Stimulated activated CD4-positive, alpha-beta T cell treated with anti-CD3 and anti-CD28 coated beads, Interleukin-15, amount 100 ng/mL, for 24 hours (primary cell): Measurements from ENCODE around the gene LAP3.
A peak's percentile ranks its signal among the peaks of the same experiment; 100 is the strongest.
"Not testable (repeated sequence)": the region's sequence is repeated elsewhere in the genome, so short reads cannot be mapped to it uniquely, and the experiment has no call there.

Experiments used
- DNase-seq: peaks from one replicate; pipeline ENCODE4 v3.0.0-alpha.2; 2020

LAP3 gene

DNA sequence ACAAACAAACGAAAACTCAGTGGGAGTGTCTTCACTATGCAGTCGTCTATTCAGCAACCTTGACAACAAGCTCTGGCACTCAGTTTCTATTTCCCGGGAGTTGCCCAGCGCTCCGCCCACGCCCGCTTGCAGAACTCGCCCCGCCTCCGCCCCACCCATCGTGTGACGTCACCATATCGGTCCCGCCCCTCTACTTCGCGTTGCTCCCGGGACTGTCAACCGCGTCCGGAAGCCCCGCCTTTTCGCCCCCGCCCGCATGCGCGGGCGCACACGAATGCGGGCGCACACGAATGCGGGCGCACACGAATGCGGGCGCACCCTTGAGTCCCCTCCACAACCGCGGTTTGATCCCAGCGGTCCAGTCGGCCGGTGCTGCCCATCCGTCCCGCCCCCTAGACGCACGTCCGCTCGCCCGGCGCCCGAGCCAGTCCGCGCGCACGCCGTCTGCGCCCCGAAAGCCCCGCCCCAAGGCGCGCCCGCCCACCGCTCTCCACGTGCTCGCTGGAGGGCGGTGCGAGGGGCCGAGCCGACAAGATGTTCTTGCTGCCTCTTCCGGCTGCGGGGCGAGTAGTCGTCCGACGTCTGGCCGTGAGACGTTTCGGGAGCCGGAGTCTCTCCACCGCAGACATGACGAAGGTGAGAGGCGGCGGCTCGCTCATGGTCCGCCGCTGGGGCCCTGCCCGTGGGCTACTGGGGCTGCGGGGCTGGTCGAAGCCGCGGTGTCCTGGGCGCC lies at the start of gene LAP3:
Gene LAP3 (plus strand): TSS at position 267 of the 733 bp plus-strand sequence. CDS start 268 bp downstream, at position 535.
- peak; percentile 96 for DNase-seq

GRCh38 chr4:17528551-17529165 lies 48.3 kb upstream of the LAP3 start:
- DNase-seq, result no peak

DNA sequence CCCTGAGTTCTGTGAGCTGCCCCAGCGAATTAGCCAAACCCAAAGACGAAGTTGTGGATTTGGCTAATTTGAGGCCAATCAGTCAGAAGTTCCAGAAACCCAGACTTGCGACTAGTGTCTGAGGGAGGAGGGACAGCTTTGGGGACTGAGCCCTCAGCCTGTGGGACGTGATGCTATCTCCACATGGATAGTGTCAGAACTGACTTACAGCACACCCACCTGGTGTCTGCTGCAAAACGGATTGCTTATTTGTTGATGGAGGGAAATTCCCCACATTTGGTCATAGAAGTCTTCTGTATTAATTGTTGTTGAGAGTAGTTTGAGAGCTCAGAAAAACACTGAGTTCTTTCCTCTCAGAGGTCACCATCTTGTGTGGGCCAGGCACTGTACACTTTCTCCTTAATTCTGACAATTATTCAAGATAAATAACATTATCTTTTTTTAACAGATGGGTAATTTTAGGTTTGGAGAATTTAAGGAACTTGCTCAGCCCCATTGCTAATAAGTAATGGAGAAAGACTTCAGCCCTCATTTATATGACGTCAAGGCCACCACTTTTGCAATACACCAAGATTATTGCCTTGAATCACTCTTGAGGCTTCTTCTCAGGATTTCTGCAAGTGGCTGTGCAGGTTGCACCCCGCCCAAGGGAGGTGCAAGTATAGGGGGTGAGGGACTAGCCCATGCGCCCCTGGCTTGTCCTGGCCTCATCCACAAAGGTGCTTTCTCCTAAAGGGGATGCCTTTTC lies 45.3 kb upstream of the LAP3 start:
- DNase-seq, result no peak

GRCh38 chr4:17534705-17535104 lies 42.3 kb upstream of the LAP3 start:
- DNase-seq, result no peak

GRCh38 chr4:17535242-17535641 lies 41.8 kb upstream of the LAP3 start:
- DNase-seq, result no peak

DNA sequence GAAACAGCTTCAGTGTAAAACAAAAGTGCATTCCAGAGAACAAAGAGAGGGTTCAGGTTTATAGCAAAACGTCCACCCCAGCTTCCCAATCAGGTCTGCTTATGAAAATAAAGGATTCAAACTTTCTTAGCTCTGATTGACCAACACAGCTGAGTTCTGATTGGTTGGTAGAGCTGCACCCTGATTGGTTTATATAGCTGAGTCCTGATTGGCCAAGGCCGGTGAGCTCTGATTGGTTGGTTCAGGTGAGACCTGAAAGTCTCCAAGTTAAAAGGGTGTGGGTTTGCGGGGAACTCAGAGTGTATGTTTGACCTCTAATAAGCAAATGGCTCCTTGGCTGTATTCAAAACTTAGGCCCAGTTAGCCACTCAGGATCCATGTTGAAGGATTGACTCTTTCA lies 41.1 kb upstream of the LAP3 start:
- peak; percentile 13 for DNase-seq

DNA sequence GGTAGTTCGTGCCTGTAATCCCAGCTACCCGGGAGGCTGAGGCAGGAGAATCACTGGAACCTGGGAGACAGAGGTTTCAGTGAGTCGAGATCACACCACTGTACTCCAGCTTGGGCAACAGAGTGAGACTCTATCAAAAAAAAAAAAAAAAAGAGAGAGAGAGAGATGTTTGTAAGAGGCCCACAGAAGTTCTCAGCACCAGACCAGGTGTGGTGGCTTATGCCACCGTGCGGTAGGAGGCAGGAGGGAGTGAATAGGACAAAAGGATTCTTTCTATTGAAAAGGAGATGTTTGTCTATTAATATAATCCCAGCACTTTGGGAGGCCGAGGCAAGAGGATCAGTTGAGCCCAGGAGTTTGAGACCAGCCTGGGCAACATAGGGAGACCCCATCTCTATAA lies 39.9 kb upstream of the LAP3 start:
- DNase-seq, result not testable (repeated sequence)

GRCh38 chr4:17544205-17544604 lies 32.8 kb upstream of the LAP3 start:
- no peak for DNase-seq

DNA sequence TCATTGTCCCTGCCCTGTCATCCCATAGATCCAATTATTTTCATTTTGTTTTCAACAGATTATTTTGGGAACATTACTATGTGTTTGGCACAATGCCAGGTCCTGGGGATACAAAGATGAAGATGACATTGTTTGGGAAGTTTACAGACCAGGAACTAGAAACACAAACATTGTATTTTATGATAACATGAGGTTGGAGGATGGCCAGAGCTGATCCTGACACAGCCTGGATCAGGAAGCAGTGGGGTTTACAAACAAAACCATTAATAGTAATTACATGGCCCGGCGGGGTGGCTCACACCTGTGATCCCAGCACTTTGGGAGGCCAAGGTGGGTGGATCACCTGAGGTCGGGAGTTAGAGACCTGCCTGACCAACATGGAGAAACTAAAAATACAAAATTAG lies 32.2 kb upstream of the LAP3 start:
- no peak for DNase-seq

- no peak for DNase-seq
Measured at GRCh38 chr4:17545374-17546140, 31.4 kb upstream of the LAP3 start.

GRCh38 chr4:17546222-17546621 lies 30.8 kb upstream of the LAP3 start:
- DNase-seq, result no peak

DNA sequence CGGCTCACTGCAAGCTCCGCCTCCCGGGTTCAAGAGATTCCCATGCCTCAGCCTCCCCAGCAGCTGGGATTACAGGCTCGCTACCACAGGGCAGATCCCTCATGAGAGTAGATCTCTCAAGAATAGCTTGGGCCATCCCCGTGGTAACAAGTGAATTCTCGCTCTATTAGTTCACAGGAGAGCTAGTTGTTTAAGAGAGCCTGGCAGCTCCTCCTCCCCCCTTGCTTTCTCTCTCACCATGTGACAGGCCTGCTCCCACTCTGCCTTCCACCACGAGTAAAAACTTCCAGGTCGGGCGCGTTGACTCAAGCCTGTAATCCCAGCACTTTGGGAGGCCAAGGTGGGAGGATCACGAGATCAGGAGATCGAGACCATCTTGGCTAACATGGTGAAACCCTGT lies 30.3 kb upstream of the LAP3 start:
- DNase-seq, result no peak

DNA sequence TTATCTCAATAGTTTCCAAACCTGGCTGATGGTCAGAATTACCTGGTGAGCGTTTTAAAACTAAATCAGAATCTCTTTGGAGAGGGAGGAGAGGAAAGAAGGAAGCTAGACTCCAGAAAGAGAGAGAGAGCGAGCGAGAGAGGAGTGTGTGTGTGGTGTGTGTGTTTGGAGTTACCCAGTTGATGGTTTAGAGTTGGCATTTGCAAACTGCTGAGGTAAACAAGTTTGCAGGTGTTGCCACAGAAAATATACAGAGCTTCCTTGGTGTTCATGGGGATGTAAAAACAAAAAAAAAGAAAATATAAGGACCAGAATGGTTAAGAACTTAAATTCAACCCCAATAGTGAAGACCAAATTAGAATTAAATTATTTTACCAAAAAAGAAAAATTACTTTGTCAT lies 26.4 kb upstream of the LAP3 start:
- DNase-seq, result no peak

DNA sequence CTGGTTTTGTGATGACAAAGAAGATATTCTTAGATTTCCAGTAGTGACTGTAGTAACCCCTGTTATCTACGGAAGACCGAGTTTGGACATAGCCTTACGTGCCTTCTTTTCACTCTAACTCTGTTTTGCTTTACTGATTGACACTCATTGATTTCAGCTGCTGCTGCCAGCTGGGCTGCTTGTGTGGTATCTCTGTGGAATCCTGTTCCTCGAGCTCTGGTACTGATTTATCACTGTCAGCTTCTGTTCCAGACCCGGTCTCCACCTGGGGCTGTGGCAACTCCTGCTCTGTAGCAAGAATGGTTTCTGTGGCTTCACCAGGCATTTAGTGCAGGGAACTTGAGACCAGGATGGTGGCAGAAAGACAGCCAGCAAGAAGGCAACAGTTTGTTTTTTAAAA lies 24.6 kb upstream of the LAP3 start:
- DNase-seq, result no peak

- no peak for DNase-seq
Measured at GRCh38 chr4:17554568-17554967, 22.4 kb upstream of the LAP3 start.

DNA sequence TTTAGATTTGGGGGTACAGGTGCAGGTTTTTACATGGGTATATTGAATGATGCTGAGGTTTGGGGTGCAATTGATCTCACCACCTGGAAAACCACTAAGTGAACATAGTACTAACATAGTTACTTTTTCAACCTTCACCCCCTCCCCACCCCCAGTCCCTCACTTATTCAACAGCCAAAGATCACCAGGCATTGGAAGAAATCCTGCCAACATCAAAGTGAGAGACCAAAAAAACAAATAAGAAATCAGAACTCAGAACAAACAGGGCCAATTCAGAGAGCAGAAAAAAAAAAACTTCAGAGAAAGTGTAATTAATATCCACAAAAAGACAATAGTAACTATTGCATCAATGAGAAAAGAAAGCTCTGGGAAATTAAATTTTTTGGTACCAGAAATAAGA lies 20.5 kb upstream of the LAP3 start:
- no peak for DNase-seq

DNA sequence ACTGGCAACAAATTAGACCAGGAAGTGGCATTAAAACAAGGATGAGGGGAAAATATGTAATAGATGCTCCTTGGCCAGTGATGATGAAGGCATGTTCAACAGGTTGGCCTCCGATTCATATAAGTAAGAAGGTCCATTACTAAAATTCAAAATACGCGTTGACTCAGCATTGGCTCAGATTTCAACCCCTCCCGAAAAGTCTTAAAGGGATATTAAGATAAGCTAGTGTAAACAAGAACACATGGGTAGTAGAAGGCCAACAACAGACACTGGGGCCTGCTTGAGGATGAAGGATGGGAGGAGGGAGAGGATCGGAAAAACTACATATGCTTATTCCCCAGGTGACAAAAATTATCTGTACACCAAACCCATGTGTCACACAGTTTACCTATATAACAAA lies 19.1 kb upstream of the LAP3 start:
- no peak for DNase-seq

DNA sequence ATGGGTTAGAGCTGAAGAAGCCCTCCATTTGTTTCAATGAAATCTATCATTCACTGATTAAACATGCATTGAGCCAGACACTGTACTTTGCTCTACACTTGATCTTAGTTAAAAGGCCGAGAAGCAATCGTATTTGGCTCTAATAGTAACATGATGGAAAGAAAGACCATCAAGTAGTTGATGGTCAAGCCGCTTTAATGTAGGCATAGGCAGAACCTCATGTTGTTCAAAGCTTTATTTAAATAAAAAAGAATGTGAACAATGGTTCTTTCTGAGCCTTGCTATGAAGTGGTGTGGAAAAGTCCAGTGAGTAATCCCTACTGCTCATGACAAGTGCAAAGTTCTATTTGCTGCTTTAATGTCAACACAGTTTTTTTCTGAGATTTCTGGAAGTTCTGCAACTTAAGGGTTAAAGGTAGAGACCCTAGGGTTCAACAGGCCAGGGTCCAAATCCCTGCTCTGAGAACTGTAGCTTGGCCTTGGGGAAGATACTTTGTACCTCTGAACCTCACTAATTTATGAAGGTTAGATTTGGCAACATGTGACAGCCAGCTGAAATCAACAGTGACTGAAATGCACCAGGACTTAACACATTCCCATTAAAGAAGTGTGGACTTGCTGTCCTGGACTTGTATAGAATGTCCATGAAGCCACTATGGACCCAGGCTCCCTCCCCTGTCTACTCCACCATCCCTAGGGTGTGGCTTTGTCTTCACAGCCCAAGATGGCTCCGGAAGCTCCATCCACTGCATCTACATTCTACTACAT lies 17.9 kb upstream of the LAP3 start:
- no peak for DNase-seq

- DNase-seq, result no peak
Measured at GRCh38 chr4:17559709-17560048, 17.3 kb upstream of the LAP3 start.

- no peak for DNase-seq
Measured at GRCh38 chr4:17560065-17560673, 16.8 kb upstream of the LAP3 start.

GRCh38 chr4:17561195-17561909 lies 15.6 kb upstream of the LAP3 start:
- peak; percentile 7 for DNase-seq

- no peak for DNase-seq
Measured at GRCh38 chr4:17562157-17562556, 14.8 kb upstream of the LAP3 start.
